Fibroblast of lung (primary cell): ENCODE data around the gene SGPL1. TPM values are rescaled to one million over a fixed set of nuclear protein-coding genes. Genes with fewer than 3 reads are reported as not detected.

Source experiments
- DNase-seq, 2 donors: peaks; one replicate each; pipeline versions ENCODE4 v3.0.0 to v3.0.0-alpha.2; 2010; ENCODE audit warnings: low read depth in 2 of 2
- H2AFZ ChIP-seq: 2 replicates; pipeline ENCODE4 v1.5.1; 2012; ENCODE audit warnings: low read length, control low read depth, inconsistent platforms
- H3K27ac ChIP-seq: 2 replicates; pipeline ENCODE4 v1.5.1; 2011; ENCODE audit warnings: low read length, control low read depth; ENCODE audit not compliant: insufficient read depth
- H3K27me3 ChIP-seq: 2 replicates; pipeline ENCODE4 v1.5.1; 2011; ENCODE audit warnings: mild to moderate bottlenecking, low read length; ENCODE audit not compliant: control insufficient read depth, insufficient read depth
- H3K36me3 ChIP-seq: 2 replicates; pipeline ENCODE4 v1.5.1; 2011; ENCODE audit warnings: low read length; ENCODE audit not compliant: control insufficient read depth, insufficient read depth
- H3K4me1 ChIP-seq: 2 replicates; pipeline ENCODE4 v1.5.1; 2011; ENCODE audit warnings: low read length; ENCODE audit not compliant: control insufficient read depth, insufficient read depth; ENCODE audit errors: extremely low read depth
- H3K4me2 ChIP-seq: 2 replicates; pipeline ENCODE4 v1.5.1; 2011; ENCODE audit warnings: low read length, control low read depth; ENCODE audit not compliant: insufficient read depth; ENCODE audit errors: extremely low read depth
- H3K4me3 ChIP-seq, 4 experiments: fragments of 200-600 bp in 1 of 4; sonication (generic) in 1 of 4; replicated peaks in 1 of 4; 2 replicates each; pipeline ENCODE4 v1.5.1; 2011 to 2016; ENCODE audit warnings: low read length in 4 of 4, low read depth in 3 of 4, mild to moderate bottlenecking in 3 of 4, control low read depth in 2 of 4, inconsistent platforms in 1 of 4, mixed read lengths in 1 of 4; ENCODE audit not compliant: insufficient read depth in 1 of 4; ENCODE audit errors: control extremely low read depth in 1 of 4
- H3K79me2 ChIP-seq: 2 replicates; pipeline ENCODE4 v1.5.1; 2012; ENCODE audit warnings: mild to moderate bottlenecking, low read length, inconsistent platforms; ENCODE audit not compliant: control insufficient read depth, insufficient read depth
- H3K9ac ChIP-seq: 2 replicates; pipeline ENCODE4 v1.5.1; 2011; ENCODE audit warnings: mild to moderate bottlenecking, low read length, control low read depth; ENCODE audit not compliant: insufficient read depth
- H3K9me3 ChIP-seq: 2 replicates; pipeline ENCODE4 v1.5.1; 2012; ENCODE audit warnings: low read depth, low read length; ENCODE audit not compliant: control insufficient read depth, insufficient read depth
- H4K20me1 ChIP-seq: 2 replicates; pipeline ENCODE4 v1.5.1; 2011; ENCODE audit warnings: low read length; ENCODE audit not compliant: control insufficient read depth, insufficient read depth; ENCODE audit errors: extremely low read depth
- CTCF ChIP-seq, 2 donors: IDR thresholded peaks in 1 of 2; conservative IDR thresholded peaks in 1 of 2; 1 replicate in 1 of 2; 2 replicates in 1 of 2; pipeline ENCODE4 v1.5.1; 2011 to 2012; ENCODE audit warnings: low read length in 2 of 2, control low read depth in 1 of 2, inconsistent platforms in 1 of 2, low read depth in 1 of 2, mild to moderate bottlenecking in 1 of 2
- EZH2 ChIP-seq: IDR thresholded peaks from 2 replicates; pipeline ENCODE4 v1.5.1; 2012; ENCODE audit warnings: low read length, control low read depth, mild to moderate bottlenecking; ENCODE audit errors: missing control alignments
- polyA plus RNA-seq, 2 donors: library from polyadenylated mRNA; depleted of rRNA in 1 of 2; stranded (reverse) in 1 of 2; unstranded in 1 of 2; fragments of >200 nt; gene quantifications; 2 replicates each; pipeline ENCODE4 v1.2.1, GENCODE V29; 2011 to 2012; ENCODE audit warnings: missing spikeins in 1 of 2
- total RNA-seq: library from RNA; depleted of rRNA; stranded (reverse); fragments of >200 nt; gene quantifications from 2 replicates; pipeline ENCODE4 v1.2.1, GENCODE V29; 2014

Gene SGPL1
- total and polyA plus RNA-seq, 2 donors (not counting 1 experiment from before 2014, with no cell fraction given), result 21.2 to 40.3 TPM

- no peak for DNase-seq
- no peak overlapping the region for H3K9ac ChIP-seq
- no peaks in the 10 kb centered on the region for H4K20me1 ChIP-seq
- H3K79me2 ChIP-seq, result no peaks in the 10 kb centered on the region
- no peaks in the 10 kb centered on the region for H3K36me3 ChIP-seq
- H3K27ac ChIP-seq, result no peak overlapping the region
- no peaks in the 10 kb centered on the region for H3K9me3 ChIP-seq
- peaks cover 14% of the 10 kb centered on the region for H3K27me3 ChIP-seq
- H3K4me2 ChIP-seq, result no peak overlapping the region
- TF ChIP-seq CTCF (conservative IDR thresholded peaks at IDR 0.05 in 1 of 2, IDR thresholded peaks at IDR 0.05 in 1 of 2; ENCODE audit: low read depth in 1 of 2, low read length in 2 of 2), result no peak
- H3K4me1 ChIP-seq, result no peaks in the 10 kb centered on the region
- no peak overlapping the region for H2AFZ ChIP-seq
- no peak overlapping the region for H3K4me3 ChIP-seq
Observed at GRCh38 chr10:70909326-70909935, 93.7 kb downstream of the SGPL1 start.

- H3K36me3 ChIP-seq, result no peaks in the 10 kb centered on the region
- no peaks in the 10 kb centered on the region for H3K4me1 ChIP-seq
- no peak overlapping the region for H3K9ac ChIP-seq
- peaks cover 14% of the 10 kb centered on the region for H3K27me3 ChIP-seq
- DNase-seq, result no peak
- H3K27ac ChIP-seq, result no peak overlapping the region
- no peaks in the 10 kb centered on the region for H3K9me3 ChIP-seq
- H3K4me2 ChIP-seq, result no peak overlapping the region
- H2AFZ ChIP-seq, result no peak overlapping the region
- H4K20me1 ChIP-seq, result no peaks in the 10 kb centered on the region
- no peaks in the 10 kb centered on the region for H3K79me2 ChIP-seq
- H3K4me3 ChIP-seq, result no peak overlapping the region
- TF ChIP-seq EZH2 (no peak), CTCF (conservative IDR thresholded peaks at IDR 0.05 in 1 of 2, IDR thresholded peaks at IDR 0.05 in 1 of 2; ENCODE audit: low read depth in 1 of 2, low read length in 2 of 2) (no peak)
Observed at GRCh38 chr10:70910486-70911341, 95.0 kb downstream of the SGPL1 start.

GRCh38 chr10:70911386-70911785 lies 95.6 kb downstream of the SGPL1 start:
- Histone ChIP-seq H3K9ac (no peak overlapping the region), H3K27ac (no peak overlapping the region), H3K79me2 (no peaks in the 10 kb centered on the region), H3K9me3 (no peaks in the 10 kb centered on the region), H3K27me3 (peaks cover 14% of the 10 kb centered on the region), H3K36me3 (no peaks in the 10 kb centered on the region), H3K4me2 (no peak overlapping the region), H2AFZ (no peak overlapping the region), H3K4me1 (no peaks in the 10 kb centered on the region), H3K4me3 (no peak overlapping the region), H4K20me1 (no peaks in the 10 kb centered on the region)
- TF ChIP-seq CTCF (conservative IDR thresholded peaks at IDR 0.05 in 1 of 2, IDR thresholded peaks at IDR 0.05 in 1 of 2; ENCODE audit: low read depth in 1 of 2, low read length in 2 of 2) (no peak), EZH2 (no peak)
- no peak for DNase-seq
